Activated CD4-positive, alpha-beta T cell treated with anti-CD3 and anti-CD28 coated beads for 24 hours (primary cell): ENCODE results near the gene SFTA2.

Source experiments
- DNase-seq, 2 donors: peaks; one replicate each; pipeline ENCODE4 v3.0.0-alpha.2; 2020; ENCODE audit warnings: low read depth in 2 of 2

The SFTA2 gene

GRCh38 chr6:30889921-30890645 lies 41.9 kb downstream of the SFTA2 start:
- no peak for DNase-seq

DNA sequence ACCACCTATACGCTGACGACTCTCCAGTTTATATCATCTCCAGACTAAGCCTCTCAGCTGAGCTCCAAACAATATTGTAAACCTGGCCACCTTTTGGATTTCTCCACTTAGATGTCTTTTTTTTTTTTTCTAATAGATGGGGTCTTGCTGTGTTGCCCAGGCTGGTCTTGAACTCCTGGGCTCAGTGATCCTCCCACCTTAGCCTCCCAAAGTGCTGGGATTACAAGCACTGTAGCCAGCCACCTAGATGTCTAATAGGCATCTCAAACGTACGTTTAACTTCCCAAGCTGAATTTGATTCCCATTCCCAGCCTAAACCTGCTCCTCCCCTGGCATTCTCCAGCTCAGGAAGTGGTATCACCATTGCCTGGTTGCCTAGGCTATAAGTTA lies 42.5 kb downstream of the SFTA2 start:
- no peak for DNase-seq

GRCh38 chr6:30888816-30889495 lies 43.0 kb downstream of the SFTA2 start:
- no peak for DNase-seq

DNA sequence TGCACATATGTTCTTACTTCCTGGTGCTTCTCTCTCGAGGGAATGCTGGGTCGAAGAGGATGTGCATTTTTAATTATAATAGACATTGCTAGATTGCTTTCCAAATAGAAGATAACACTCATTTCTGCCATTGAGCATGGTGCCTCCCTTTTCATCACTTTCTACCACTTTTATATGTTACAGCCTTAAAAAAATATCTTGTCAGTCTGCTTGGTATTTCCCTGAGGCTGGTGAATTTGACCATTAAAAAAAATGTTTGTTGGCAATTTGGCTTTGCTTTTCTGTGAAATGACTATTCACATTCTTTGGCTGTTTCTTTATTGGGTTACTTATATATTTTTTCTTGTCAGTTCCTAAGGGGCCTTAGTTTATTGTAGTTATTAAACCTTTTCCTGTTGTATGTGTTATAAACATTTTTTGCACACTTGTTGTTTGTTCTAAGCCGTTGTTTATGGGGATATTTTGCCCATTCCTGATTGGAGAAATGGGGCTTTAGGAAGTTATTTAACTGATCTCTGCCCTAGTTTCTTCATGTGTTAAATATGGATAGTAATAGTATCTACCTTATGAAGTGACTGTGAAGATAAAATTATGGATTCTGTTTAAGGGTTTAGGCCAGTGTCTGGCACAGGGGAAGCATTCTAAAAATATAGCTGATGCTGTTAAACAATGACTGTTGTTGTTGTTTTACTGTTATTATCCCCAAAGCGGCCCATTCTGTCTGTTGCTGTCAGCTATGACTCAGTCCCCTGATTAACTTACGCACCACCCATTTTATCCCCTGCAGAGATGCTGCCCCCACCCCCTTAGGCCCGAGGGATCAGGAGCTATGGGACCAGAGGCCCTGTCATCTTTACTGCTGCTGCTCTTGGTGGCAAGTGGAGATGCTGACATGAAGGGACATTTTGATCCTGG lies 43.8 kb downstream of the SFTA2 start:
- no peak for DNase-seq

GRCh38 chr6:30886897-30887255 lies 45.1 kb downstream of the SFTA2 start:
- no peak for DNase-seq

GRCh38 chr6:30885999-30886896 lies 45.7 kb downstream of the SFTA2 start:
- no peak for DNase-seq

DNA sequence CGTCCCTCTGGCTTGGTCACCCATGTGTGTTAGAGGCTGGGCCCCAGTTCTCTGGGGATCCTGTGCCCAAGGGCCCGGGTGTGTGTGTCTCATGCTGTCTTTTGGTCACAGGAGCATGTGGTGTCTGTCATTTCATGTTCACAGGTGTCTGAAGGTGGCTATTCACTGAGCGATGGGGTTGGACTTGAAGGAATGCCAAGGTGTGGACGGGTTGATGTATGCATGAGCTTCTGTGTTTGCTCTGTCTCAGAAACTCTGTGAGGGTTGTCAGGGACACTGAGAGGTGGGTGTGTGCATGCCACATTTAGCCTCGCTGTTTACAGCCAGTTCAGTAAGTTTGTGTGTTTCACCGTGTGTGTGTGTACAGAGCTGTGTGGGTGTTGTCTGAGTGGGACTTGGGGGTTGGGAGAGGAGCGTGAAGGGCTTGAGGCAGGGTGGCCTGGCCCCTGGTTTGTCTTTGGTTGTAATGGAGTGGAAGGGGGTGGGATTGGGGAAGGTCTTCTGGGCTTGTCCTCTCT lies 46.4 kb downstream of the SFTA2 start:
- DNase-seq, result no peak

DNA sequence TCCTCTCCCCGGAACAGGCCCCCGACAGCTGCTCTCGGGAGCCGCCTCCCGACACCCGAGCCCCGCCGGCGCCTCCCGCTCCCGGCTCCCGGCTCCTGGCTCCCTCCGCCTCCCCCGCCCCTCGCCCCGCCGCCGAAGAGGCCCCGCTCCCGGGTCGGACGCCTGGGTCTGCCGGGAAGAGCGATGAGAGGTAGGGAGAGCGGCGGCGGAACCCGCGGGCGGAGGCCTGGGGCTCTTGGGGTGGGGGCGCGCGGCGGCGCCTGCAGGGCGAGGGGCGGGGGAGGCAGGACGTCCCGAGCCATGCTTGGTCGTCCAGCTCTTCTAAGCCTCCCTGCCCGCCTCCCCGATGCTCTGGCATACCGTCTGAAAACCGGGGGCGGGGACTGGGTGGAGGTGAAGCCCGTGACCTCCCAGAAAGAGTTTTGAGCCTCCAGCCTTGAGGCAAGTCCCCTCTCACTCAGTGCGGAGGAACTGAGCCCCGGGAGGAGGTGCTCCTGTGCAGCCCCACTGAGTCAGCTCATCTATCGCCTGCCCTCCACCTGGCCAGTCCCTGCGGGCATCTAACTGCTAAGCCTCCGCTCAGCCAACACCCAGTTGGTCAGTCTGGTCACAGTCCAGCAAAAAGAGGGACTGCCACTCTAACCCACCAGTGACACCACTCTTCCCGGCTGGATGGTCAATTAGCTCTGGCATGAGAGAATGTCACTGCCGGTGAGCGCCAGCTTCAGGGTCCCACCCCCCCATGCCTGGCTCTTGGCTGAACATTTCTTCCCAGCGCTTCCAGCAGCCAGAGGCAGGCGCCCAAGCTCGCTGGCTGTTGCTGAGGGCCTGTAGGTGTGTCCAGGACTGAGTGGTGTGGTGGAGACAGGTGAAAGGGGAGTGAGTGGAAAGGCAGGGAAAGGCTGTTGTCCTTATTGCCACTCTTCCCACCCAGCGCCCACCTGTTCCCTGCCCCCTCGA lies 47.2 kb downstream of the SFTA2 start:
- DNase-seq, result no peak

DNA sequence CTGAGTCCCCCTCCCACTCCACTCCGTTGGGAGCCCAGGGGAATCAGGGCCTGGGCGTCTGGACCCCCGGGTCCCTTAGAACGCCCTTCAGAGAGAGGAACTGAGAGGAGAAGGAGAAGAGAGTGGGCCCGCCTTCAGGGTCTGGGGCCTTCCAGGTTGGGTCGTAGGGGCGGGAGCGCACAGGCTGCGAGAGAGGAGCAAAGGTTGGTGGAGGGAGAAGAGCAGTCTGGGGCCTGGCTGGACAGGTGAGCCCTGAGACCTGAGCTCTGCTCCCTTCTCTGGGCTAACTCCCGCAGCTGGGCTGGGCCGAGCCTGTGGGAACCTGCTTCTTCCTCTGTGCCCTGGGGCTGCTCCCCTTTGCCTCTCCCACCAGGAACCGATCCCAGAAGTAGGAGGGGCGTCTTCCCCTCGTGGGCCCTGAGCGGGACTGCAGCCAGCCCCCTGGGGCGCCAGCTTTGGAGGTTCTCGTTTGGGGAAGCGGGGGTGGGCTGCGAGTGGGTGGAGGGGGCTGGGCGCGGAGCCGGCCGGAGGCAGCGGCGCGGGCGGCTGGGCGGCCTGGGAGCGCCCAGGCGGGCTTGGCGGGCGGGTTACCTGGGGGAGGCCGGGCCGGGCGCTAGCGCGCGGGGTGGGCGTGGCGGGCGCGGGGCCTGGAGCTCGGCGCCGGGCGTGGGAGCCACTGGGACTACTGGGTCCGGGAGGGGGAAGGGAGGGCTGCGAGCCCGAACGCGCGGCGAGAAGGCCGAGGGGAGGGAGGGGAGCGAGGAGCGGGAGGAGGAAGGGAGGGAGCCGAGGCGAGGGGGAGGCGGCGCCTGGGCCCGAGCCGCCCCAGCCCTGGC lies 48.1 kb downstream of the SFTA2 start, which contains the start of gene DDR1:
Gene DDR1 (plus strand): TSS at position 835 of the 836 bp plus-strand sequence. CDS start 4,211 bp downstream, outside the sequence.
- DNase-seq, result peak in 1 of 2 donors; percentile 36

GRCh38 chr6:30882759-30883684 lies 48.9 kb downstream of the SFTA2 start:
- DNase-seq, result no peak

GRCh38 chr6:30882204-30882758 lies 49.7 kb downstream of the SFTA2 start:
- no peak for DNase-seq

GRCh38 chr6:30881392-30882203 lies 50.4 kb downstream of the SFTA2 start:
- no peak for DNase-seq
